Activated naive CD4-positive, alpha-beta T cell treated with Interleukin-2 at 50 U/mL for 16 hours (primary cell): ENCODE measurements around the gene MSH3.
"Not testable (repeated sequence)": the region's sequence is repeated elsewhere in the genome, so short reads cannot be mapped to it uniquely, and the experiment has no call there.

ENCODE experiments used
- DNase-seq: peaks from one replicate; pipeline ENCODE4 v3.0.0-alpha.2; 2020

Gene MSH3

DNA sequence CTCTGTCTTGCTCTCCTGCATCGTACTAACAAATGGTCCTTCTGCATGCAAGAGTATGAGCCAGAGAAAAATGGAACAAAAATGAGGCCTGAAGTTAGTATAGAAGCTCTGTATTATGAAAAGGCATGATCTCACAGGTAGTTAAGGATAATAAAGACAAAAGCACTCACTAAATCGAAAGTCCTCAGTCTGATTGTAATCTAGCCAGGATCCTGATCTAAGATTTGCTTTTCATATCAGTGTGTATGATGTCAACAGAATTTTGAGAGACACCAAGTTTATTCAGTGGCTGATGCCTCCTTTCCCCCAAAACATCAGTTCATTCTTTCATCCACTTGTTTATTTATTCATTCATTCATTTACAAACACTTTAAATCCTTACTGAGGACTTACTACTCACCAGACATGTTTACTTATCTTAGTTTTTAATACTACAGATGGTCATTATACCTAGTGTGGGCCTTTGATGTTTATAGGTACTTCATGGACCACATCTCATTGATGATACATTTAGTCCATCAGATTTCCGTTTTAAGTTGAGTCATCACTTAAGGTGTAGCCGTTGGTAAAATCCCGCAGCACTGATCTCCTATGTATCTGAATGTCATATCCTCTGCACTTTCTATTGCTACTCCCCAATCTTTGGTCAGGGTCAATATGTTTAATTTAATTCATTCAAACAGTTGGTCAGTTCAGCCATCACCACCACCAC lies 105.6 kb downstream of the MSH3 start:
- DNase-seq, result no peak

DNA sequence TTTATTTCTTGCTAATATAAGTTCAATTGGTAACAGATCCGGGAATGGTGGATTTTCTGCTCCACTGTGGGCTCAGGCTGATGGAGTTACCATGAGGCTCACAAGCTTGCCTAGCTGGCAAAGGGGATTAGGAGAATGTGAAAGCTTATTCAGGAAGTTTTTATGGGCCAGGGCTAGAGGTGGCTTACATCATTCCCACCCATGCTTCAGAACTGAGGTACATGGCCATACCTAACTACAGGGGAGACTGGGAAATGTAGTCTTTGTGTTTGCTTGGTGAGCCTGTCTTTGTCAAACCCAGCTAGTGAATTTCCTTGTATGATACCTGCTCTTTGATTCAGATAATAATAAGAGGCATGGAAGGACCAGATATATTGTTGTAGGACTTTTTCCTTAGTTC lies 106.2 kb downstream of the MSH3 start:
- no peak for DNase-seq

DNA sequence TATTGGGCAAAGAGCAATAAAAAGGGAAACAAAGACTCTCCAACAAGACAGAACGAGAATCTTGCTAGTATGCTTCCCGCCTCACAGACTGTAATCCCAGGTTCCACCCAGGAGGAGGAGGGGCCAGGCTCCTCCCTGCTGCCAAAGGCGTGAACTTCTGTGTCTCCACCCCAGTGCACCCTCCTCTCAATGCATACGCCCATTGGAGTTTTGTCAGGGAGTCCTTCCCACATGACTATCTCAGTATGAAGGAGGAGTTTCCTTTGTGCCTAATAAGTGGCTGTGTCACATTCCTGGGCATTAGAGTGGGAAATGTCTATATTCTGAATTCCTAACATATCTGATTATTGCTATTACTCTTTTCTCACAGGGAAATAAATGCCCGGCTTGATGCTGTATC lies 106.7 kb downstream of the MSH3 start:
- no peak for DNase-seq

DNA sequence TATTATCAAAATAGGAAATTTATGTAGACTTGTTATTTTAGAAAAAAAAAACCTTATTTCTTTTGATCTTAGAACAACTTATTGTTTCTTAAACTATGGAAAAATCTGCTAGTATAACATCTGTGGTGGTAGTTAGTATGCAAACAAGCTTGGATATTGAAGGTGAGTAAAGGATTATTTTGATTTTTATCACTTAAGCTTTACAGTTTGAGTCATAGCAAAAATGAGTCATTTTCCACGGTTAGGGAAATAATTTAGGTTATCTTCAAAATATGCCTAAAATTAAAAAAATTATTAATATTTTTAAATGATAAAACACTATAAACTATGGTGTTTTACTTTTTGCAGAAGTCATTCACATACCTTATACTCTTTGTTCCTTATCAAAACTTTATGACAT lies 107.5 kb downstream of the MSH3 start:
- no peak for DNase-seq

DNA sequence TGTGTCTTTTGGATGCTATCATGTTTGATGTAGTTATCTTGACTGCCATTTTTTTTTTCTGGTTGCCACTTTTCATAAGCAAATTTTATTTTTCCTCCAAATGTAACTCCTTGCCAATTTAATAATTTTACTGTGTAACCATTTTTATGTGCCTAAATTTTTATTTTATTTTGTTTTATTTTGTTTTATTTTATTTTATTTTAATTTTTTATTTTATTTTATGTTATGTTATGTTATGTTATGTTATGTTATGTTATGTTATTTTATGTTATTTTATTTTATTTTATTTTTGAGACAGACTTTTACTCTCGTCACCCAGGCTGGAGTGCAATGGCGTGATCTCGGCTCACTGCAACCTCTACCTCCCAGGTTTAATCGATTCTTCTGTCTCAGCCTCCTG lies 108.1 kb downstream of the MSH3 start:
- no peak for DNase-seq

DNA sequence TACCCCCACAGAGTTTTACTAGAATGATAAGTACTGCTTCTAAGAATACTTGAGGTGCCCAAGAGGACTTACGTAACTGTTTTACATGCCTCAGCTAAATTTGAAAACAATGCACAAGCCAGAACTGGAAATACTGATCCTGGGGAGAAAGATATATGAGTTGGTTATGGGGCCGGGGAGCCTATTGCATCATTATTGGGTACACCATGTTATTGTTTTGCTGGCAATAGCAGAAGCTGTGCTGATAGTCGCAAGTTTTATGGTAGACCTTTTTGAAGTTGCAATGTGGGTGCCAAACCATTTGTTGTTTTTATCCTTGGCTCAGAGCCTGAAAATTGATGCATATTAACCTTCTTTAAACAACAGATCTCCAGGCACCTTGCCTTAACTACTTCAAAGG lies 108.8 kb downstream of the MSH3 start:
- DNase-seq, result no peak

DNA sequence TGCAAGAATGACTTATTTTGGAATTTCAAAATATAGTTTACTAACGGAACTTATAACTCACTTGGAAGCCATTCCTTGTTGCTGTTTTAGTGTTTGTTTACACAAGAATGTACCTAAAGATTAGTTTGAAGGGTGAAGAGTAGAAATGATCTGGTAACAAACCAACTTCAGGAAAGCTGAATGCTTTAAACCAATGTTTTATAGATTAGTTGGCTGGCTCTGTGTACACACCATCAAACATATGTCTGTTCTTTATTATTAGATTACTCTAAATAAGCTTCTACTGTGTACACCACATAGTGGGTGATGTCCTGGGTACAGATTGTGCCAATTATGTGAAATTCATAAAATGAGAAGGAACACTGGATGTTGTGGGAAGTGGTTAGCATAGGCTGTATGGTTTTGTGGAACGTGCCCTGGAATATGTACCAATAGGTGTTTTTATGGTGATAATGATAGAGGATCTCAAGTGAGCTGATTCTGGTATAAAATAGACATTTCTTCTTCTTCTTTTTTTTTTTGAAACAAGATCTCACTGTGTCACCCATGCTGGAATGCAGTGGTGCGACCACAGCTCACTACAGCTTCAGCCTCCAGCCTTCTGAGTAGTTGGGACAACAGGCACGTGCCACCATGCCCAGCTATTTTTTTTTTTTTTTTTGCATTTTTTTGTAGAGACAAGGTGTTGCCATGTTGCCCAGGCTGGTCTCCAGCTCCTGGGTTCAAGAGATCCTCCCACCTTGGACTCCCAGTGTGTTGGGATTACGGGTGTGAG lies 109.6 kb downstream of the MSH3 start:
- no peak for DNase-seq

DNA sequence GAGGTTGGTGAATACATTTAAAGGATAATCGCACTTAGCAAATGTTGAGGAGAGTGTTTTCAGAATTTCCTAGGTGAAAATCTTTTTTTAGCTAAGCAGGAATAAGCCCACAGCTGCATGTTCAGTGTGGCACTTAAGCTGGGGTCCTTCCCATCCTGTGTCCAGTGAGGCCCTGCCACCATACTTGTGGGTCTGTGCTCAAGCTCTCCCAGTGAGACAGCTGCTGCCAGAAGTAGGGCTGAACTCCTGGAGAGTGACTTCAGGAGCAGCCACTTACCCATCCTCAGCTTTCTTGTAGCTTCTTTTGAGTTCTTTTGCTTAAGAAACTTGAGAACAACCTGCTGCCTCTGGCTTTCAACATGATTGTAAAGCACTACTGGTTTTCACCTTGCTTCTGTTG lies 110.3 kb downstream of the MSH3 start:
- DNase-seq, result no peak

DNA sequence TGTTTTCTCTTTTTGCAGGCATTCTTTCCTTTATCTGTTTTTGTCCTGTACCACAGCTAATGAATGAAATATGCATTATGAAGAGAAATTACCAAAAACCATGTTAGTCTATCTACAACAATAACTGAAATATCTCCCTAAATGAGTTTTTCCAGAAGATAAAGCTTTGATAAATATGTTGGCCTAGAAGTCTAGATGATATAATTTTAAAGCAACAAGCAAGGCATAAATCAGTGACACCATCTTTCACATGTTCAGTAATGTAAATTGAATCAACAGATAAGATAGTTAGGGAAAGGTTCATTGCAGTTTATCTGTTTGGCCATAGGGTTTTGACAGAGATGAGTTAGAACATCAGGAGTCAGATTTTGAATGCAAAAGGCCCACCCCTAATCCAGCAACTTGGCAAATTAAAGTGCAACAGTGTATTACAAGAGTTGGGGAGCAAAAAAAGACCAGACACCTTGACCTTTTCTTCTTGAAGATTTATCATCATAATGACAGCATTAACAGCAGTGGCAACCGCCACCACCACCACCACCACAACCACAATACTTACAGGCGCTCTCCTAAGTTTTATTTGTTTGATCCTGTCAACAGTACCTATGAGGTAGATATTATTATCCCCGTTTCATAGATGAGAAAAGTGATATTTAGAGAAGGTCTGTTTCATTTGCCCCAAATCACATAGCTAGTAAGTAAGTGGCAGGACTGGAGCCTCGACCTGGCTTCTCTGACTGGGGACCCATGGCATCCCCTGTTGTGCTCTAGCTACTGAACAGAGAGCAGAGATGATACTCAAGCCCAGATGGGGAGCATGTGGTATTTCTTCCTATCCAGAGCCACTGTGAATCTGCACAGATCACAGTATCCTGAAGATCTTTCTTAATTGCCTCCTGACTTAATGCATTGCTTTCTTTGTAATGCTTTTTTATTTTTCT lies 123.2 kb downstream of the MSH3 start:
- no peak for DNase-seq

DNA sequence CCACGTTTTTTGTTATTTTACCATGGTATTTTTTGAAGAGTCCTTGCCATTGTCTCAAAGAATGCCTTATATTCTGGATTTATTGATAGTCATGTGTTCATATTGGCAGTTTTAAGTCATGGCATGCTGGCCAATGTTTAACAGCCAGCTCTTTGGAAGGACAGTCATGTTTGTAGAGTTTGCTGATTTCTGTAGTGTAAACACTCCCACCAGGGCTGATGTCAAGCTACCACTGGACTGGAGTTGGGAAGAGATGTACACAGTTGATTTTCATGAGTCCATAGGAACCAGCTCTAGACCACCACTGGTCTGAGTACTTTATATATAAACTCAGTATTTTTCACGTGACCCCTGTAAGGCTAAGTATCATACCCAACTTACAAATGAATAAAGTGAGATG lies 125.6 kb downstream of the MSH3 start:
- DNase-seq, result no peak

DNA sequence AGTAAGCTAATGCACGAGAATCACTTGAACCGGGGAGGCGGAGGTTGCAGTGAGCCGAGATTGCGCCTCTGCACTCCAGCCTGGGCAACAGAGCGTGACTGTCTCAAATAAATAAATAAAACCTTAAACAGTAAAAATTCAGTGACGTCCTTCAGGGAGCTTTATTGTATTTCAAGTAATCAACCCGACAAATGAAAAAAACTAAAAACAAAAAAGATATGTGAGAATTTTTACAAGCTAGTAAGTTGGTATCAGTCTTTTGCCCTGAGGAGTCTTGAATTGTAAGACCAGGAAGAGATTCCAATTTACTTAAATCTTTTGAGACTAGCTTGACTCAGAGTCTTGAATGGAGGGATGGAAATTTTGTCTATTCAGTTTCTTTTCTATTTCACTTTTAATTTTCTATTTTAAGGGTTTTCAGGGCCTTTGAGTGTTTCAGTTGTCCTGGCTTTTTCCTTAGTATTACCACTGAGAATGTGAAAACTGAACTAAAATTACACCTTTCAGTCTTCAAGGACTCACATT lies 126.4 kb downstream of the MSH3 start:
- no peak for DNase-seq

DNA sequence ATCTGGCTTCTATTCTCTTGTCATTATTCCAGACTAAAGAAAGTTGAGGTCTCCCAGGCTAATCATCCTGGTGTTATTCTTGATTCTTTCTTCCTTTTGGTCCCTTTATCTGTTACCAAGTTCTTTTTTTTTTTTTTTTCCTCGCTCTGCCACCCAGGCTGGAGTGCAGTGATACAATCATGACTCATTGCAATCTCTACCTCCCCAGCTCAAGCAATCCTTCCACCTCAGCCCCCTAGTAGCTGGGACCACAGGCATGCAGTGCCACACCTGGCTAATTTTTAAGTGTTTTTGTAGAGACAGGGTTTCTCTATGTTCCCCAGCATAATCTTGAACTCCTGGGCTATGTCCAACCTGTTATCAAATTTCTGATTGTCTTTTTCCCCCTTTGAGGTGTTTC lies 126.9 kb downstream of the MSH3 start:
- DNase-seq, result no peak

DNA sequence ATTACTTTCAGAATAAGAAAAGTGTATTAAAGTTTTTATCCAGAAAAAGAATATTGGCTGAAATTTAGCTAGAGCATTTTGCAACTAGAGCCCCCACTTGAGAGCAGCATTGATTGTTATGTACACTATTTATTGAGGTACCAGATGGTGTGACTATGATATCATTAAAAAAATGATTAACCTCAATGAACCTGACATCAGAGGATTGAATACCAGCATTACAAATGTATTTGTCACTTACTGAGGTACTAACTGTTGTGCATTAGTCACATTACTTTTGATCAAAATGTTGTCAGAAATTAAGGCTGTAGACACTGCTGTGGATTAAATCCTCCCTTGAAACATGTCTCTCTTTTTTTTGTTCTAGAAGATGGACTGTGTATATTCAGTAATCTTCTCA lies 128.2 kb downstream of the MSH3 start:
- DNase-seq, result no peak

DNA sequence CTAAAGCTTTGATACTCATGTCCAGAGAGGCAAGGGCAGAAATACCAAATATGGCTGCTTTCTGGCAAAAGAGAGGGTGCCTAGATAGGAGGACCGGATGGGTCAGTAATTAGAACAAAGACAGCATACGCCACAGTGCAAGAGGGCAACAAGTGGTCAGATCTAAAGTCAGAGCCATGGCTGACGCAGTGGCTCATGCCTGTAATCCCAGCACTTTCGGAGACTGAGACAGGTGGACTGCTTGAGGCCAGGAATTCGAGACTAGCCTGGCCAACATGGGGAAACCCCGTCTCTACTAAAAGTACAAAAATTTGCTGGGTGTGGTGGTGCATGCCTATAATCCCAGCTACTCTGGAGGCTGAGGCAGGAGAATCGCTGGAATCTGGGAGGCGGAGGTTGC lies 129.3 kb downstream of the MSH3 start:
- DNase-seq, result not testable (repeated sequence)

DNA sequence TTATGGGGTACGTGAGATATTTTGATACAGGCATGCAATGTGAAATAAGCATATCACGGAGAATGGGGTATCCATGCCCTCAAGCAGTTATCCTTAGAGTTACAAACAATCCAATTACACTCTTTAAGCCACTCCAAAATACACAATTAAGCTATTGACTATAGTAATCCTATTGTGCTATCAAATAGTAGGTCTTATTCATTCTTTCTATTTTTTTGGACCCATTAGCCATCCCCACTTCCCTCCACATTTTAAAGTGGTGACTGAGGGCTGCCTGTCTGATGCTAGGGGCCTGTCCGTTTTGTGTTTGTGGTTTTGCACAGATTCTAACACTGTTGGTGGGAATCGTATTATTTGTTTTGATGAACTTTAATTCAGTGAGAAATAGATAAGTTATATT lies 130.0 kb downstream of the MSH3 start:
- no peak for DNase-seq

DNA sequence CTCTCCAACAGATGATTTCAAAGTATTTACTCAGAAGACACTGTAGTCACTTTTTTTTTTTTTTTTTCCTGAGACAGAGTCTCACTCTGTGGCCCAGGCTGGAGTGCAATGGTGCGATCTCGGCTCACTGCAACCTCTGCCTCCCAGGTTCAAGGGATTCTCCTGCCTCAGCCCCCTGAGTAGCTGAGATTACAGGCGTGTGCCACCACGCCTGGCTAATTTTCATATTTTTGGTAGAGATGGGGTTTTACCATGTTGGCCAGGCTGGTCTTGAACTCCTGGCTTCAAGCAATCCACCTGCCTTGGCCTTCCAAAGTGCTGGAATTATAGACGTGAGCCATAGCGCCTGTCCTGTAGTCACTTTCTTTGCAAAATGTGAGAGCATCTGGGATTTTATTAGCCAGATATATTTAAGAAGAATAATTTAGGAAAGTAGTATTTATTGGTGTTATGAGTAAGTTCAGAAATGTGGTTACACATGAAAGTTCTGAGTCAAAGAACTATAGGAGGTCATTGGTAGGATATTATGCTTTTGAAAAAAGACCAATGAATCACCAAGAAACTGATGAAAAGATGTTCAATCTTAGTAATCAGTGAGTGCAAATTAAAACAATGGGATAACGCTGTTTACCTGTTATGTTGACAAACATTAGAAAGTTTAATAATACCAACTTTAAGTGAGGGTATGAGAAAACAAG lies 135.0 kb downstream of the MSH3 start:
- not testable (repeated sequence) for DNase-seq

DNA sequence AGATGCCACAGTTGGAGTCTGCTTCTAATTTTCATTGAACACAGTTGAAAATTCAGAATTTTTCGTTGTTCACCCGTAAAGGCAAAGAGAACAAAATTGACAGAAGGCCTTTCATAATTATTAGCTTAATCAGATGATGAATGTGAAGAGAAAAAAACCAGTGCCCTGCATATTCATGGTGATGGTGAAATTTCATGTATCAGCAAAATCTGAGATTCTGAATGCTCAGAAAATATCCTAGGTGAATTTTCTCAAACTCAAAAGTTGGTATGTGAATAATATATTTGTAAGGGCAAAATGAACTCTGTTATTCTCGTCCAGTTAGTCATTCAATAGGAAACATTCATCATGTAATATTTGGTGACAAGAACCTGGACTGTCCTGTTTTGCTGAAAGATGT lies 136.2 kb downstream of the MSH3 start:
- DNase-seq, result no peak

DNA sequence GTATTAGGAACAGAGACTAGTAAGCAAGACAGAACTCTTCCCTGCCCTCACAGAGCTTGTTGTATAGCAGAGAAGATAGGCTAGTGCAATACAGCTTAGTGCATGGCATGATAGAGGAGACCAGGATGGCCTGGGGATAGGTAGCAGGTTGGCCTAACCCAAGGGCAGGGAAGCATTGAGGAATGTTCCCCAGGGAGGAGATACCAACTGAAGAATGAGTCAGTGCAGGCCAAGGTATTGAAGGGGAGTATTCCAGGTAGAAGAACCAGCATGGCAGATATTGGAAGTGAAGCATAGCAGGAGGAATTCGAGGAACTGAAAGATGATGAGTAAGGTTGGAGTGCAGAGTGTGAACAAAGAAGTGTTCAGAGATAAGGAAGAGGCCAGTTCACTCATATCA lies 138.9 kb downstream of the MSH3 start:
- DNase-seq, result no peak

DNA sequence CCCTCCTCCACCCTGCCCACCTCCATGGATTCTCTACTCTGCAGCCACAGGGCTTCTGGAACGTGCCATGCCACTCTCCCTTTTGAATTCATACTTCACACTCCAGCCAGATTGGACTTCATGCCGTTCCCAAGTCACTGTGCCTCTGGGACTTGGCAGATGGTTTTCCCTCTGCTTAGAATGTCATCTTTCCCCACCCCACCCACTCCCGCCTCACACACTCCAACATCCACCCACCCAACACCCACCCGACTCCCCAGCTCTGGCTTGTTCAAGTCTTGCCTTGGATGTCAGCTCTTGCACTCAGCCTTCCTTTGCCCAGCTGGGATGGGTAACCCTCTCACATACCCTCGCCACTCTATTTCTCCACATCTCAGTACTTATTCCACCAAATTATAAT lies 142.4 kb downstream of the MSH3 start:
- DNase-seq, result no peak

DNA sequence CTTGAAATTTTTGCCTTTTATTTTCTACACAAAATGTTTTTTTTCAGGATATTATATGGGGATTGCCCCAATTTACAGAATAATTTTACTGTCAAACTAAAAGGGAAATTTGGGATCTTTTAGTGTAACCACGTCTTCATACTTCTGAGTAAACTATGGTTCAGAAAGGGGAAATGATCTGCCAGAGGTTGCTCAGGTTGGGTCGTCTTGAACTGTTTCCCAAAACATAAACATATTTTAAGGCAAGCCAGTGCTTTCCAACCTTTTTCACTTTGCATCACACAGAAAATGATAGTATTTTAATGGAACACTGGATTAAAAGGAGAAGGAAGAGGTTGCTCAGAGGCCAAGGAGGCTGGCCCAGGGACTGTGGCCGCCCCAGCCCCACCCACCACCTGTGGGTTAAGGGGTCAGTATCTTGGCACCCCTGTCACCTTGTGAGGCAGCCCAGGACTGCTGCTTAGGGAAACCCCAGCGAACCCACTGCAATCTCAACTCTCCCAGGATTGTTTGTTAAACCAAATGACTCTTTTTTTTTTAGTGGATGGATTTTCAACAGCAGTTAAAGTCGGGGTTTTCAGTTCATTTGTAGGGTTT lies 143.1 kb downstream of the MSH3 start:
- no peak for DNase-seq

DNA sequence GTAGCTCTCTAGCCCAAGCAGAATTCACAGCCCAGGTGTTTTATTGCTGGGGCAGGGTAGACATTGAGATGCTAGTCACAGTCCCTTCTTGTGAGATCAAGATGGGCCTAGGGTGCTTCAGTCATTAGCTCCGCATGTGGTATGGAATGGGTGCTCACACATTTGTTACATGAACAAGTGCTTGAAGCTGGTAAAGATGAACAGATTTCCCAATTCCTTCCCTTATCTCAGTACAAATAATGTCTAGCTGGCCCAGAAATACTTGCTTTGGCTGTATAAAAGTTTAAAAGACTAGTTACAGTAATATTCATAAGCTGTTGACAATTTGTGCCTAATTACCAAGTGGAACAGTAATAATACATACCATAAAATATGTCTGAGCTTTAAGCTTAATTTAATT lies 143.7 kb downstream of the MSH3 start:
- DNase-seq, result no peak

DNA sequence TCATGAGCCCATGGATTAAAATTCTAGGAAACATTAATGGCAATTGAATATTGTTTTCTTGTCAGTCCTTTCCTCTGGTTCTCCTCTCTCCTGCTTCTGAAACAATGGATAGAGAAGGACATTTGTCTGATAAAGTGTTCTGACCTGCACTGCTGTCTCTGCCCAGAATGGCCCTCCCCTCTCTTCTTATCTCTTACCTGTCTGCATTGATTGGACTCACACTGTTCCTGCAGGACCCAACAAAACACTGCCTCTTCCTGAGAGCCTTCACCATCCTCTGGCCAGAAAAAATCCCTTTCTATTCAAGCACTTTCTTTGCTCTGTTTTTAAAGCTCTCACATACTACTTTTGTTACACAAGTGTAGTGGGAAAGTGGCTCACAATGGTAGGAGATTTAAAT lies 144.2 kb downstream of the MSH3 start:
- DNase-seq, result no peak
